HFFc6 (cell line): ENCODE results near the gene GID8. TPM values are rescaled to one million over a fixed set of nuclear protein-coding genes. Genes with fewer than 3 reads are reported as not detected.

ENCODE experiments used
- DNase-seq: peaks from one replicate; pipeline ENCODE4 v3.0.0-alpha.2; 2018
- H3K27ac Mint-ChIP-seq: 2 replicates; pipeline ENCODE4 v1.8.0; 2020; ENCODE audit warnings: mild to moderate bottlenecking, mixed read lengths
- H3K27me3 Mint-ChIP-seq: 2 replicates; pipeline ENCODE4 v1.8.0; 2021; ENCODE audit warnings: mild to moderate bottlenecking, moderate library complexity, mixed read lengths; ENCODE audit not compliant: insufficient read depth
- H3K36me3 Mint-ChIP-seq: 2 replicates; pipeline ENCODE4 v1.8.0; 2021; ENCODE audit warnings: low read depth, mixed read lengths
- H3K4me1 Mint-ChIP-seq: 2 replicates; pipeline ENCODE4 v1.8.0; 2020; ENCODE audit warnings: low read depth, mixed read lengths
- H3K4me3 Mint-ChIP-seq: 2 replicates; pipeline ENCODE4 v1.8.0; 2020; ENCODE audit warnings: mild to moderate bottlenecking, moderate library complexity, mixed read lengths
- H3K9me3 Mint-ChIP-seq: 2 replicates; pipeline ENCODE4 v1.8.0; 2020; ENCODE audit warnings: mild to moderate bottlenecking, mixed read lengths
- total RNA-seq, 6 experiments: library from RNA; stranded (reverse); fragmentation: NEBNext Ultra II Directional; extraction: Animal tissue kit (Norgen Biotek cat#: 25700); gene quantifications; 2 replicates in 1 of 6; 3 replicates in 5 of 6; pipeline ENCODE4 v1.2.3, GENCODE V29; 2021
- TF ChIP-seq, protein P1 (sequence below): fragments of 200-600 bp; sonication (generic); IDR thresholded peaks from 2 replicates; pipeline ENCODE4 v1.5.0; 2021; ENCODE audit warnings: antibody characterized with exemption, mild to moderate bottlenecking

Gene GID8
- total RNA-seq, 6 experiments from 2014 or later = 19.1 to 26.9 (median 22.6) TPM

DNA sequence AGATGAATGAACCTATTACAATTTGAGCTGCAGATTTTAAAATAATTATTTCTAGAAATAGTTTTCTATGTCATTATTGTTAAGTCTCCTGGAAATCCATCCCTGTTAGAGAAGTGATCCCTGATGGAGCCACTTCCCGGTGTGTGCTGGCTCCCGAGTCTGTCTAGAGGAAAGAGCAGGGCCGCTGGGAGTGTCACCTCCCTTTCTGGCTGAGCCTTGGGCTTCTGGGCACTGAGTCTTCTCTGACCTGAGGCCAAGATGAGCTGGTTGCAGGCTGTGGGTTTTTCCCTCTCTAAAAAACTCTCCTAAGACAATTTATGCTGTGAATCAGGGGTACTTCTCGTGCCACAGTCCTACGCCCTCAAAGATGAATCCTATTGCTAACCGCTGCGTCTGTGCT lies 47.5 kb upstream of the GID8 start:
- Mint-ChIP-seq H3K27me3 (peaks cover 5% of the 10 kb centered on the region; the same call in 1 of the 2 replicates), H3K9me3 (no peaks in the 10 kb centered on the region), H3K36me3 (peaks cover 35% of the 10 kb centered on the region), H3K4me1 (peaks cover 23% of the 10 kb centered on the region), H3K4me3 (no peak overlapping the region), H3K27ac (no peak overlapping the region; the same call in 1 of the 2 replicates)
- TF ChIP-seq, protein P1, sequence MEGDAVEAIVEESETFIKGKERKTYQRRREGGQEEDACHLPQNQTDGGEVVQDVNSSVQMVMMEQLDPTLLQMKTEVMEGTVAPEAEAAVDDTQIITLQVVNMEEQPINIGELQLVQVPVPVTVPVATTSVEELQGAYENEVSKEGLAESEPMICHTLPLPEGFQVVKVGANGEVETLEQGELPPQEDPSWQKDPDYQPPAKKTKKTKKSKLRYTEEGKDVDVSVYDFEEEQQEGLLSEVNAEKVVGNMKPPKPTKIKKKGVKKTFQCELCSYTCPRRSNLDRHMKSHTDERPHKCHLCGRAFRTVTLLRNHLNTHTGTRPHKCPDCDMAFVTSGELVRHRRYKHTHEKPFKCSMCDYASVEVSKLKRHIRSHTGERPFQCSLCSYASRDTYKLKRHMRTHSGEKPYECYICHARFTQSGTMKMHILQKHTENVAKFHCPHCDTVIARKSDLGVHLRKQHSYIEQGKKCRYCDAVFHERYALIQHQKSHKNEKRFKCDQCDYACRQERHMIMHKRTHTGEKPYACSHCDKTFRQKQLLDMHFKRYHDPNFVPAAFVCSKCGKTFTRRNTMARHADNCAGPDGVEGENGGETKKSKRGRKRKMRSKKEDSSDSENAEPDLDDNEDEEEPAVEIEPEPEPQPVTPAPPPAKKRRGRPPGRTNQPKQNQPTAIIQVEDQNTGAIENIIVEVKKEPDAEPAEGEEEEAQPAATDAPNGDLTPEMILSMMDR = no peak
- no peak for DNase-seq

DNA sequence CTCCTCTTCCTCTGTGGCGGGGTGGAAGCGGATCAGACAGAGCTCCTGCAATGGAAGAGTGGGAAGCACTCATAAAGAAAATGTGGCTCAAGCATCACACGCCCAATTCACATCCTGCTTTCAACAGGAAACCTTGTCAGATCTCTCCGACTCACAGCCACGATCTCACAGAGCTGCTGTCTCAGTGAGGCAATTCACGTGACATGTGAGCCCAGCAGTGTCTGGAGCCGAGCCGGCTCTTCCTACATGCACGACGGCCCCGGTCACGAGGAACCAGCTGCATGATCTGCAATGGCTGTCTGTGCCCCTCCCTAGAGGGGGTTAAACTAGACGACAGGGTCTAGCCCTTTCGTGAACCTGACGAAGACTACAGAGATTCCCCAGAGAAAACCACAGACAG lies 46.8 kb upstream of the GID8 start:
- no peak for DNase-seq
- Mint-ChIP-seq H3K36me3 (peaks cover 36% of the 10 kb centered on the region), H3K27ac (no peak overlapping the region)

DNA sequence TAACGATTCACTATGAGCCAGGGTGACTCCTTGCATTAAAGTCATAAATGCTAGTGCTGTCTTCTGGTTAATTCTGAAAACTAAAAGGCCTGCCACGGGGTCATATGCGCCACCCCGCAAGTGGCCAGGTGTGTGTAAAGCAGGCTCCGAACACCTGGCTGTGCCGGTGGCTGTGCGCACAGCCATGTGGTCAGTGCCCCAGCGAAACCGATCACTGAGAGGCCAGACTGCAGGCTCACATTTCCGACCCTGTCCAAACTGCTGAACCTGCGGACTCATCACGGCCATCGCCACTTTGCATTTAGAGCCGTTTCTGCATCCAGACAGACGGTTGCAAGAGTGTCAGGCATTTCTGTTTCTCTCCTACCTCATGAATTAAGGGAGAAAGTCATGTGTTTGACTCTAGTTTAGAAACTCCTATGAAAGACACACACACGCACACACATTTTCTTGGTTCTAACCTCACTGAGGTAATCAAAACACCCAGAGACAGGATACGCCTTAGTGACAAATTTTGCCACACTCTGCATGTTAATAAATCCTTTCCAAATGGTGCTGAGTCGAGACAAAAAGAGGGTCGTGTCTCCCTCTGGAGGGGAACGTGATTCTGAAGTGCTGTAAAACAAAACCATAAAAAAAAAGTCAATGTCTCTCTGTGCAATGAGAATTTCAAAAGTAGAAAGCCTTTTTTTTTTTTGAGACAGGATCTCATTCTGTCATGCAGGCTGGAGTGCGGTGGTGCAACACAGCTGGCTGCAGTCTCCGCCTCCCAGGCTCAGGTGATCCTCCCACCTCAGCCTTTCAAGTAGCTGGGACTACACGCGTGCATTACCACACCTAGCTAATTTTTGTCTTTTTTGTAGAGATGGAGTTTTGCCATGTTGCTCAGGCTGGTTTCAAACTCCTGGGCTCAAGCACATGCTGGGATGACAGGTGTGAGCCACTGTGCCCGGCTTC lies 45.3 kb upstream of the GID8 start:
- Mint-ChIP-seq H3K27ac (no peak overlapping the region), H3K9me3 (no peaks in the 10 kb centered on the region), H3K4me3 (no peak overlapping the region), H3K36me3 (peaks cover 27% of the 10 kb centered on the region), H3K27me3 (peaks cover 2% of the 10 kb centered on the region; the same call in 1 of the 2 replicates), H3K4me1 (peaks cover 10% of the 10 kb centered on the region)
- no peak for DNase-seq
- TF ChIP-seq, protein P1 = no peak

More for the DNA sequence above, 46.8 kb upstream of the GID8 start:
- Mint-ChIP-seq H3K4me3 (no peak overlapping the region), H3K9me3 (no peaks in the 10 kb centered on the region), H3K27me3 (peaks cover 5% of the 10 kb centered on the region; the same call in 1 of the 2 replicates), H3K4me1 (peaks cover 23% of the 10 kb centered on the region)
- TF ChIP-seq, protein P1 = no peak

GRCh38 chr20:62893700-62894099 lies 44.2 kb upstream of the GID8 start:
- Mint-ChIP-seq H3K36me3 (peaks cover 23% of the 10 kb centered on the region), H3K27ac (no peak overlapping the region), H3K4me3 (no peak overlapping the region), H3K27me3 (peaks cover 4% of the 10 kb centered on the region), H3K4me1 (peaks cover 3% of the 10 kb centered on the region), H3K9me3 (no peaks in the 10 kb centered on the region)
- TF ChIP-seq, protein P1 = peak; percentile 37
- DNase-seq = no peak

- Mint-ChIP-seq H3K9me3 (no peaks in the 10 kb centered on the region), H3K27me3 (peaks cover 4% of the 10 kb centered on the region), H3K27ac (no peak overlapping the region), H3K4me3 (no peak overlapping the region), H3K36me3 (peaks cover 23% of the 10 kb centered on the region), H3K4me1 (peaks cover 9% of the 10 kb centered on the region)
- no peak for DNase-seq
- TF ChIP-seq, protein P1 = no peak
These were observed 43.7 kb upstream of the GID8 start for GRCh38 chr20:62894261-62894660.
